Brain microvascular endothelial cell (primary cell): Measurements from ENCODE around the gene FARP1.

Source experiments
- DNase-seq: peaks from one replicate; pipeline ENCODE4 v3.0.0-alpha.2; 2020
- H3K27ac ChIP-seq: fragments of 250-450 bp; sonication (Bioruptor Pico); 2 replicates; pipeline ENCODE4 v1.5.1; 2020; ENCODE audit warnings: mild to moderate bottlenecking, moderate library complexity
- H3K27me3 ChIP-seq: fragments of 250-450 bp; sonication (Bioruptor Pico); replicated peaks from 2 replicates; pipeline ENCODE4 v1.5.1; 2020; ENCODE audit warnings: mild to moderate bottlenecking
- H3K36me3 ChIP-seq: fragments of 250-450 bp; sonication (Bioruptor Pico); replicated peaks from 2 replicates; pipeline ENCODE4 v1.5.1; 2020; ENCODE audit warnings: mild to moderate bottlenecking
- H3K4me3 ChIP-seq: 2 replicates; pipeline ENCODE4 v1.5.1; 2011; ENCODE audit warnings: low read depth, mild to moderate bottlenecking, control low read depth, low read length, moderate library complexity
- in situ Hi-C: cut with HindIII; loops from 2 replicates; pipeline ENCODE4 v1.10.0; 2017; ENCODE audit warnings: low sequenced_read_pairs, low pct_ligation_motif_present
- TF ChIP-seq, protein P1 (sequence below): IDR thresholded peaks from 2 replicates; pipeline ENCODE4 v1.5.1; 2011; ENCODE audit warnings: low read depth, mild to moderate bottlenecking, moderate library complexity, low read length, control low read depth, inconsistent platforms; ENCODE audit errors: missing control alignments

FARP1 gene

GRCh38 chr13:98405690-98406344, 262.9 kb downstream of the FARP1 start:
- Histone ChIP-seq H3K4me3 (no peak overlapping the region), H3K27ac (no peak overlapping the region)
- in situ Hi-C loops: loop anchor here (25.0 kb wide), 2 partner anchors 269 to 519 kb away; partner anchors contain the start of gene FARP1

GRCh38 chr13:98406427-98406826, 263.5 kb downstream of the FARP1 start:
- Histone ChIP-seq H3K4me3 (no peak overlapping the region), H3K27me3 (no peaks in the 10 kb centered on the region), H3K27ac (no peak overlapping the region), H3K36me3 (peaks cover 12% of the 10 kb centered on the region)
- TF ChIP-seq, protein P1, sequence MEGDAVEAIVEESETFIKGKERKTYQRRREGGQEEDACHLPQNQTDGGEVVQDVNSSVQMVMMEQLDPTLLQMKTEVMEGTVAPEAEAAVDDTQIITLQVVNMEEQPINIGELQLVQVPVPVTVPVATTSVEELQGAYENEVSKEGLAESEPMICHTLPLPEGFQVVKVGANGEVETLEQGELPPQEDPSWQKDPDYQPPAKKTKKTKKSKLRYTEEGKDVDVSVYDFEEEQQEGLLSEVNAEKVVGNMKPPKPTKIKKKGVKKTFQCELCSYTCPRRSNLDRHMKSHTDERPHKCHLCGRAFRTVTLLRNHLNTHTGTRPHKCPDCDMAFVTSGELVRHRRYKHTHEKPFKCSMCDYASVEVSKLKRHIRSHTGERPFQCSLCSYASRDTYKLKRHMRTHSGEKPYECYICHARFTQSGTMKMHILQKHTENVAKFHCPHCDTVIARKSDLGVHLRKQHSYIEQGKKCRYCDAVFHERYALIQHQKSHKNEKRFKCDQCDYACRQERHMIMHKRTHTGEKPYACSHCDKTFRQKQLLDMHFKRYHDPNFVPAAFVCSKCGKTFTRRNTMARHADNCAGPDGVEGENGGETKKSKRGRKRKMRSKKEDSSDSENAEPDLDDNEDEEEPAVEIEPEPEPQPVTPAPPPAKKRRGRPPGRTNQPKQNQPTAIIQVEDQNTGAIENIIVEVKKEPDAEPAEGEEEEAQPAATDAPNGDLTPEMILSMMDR: no peak
- DNase-seq: no peak
- in situ Hi-C loops: loop anchor here (25.0 kb wide), 2 partner anchors 269 to 519 kb away; partner anchors contain the start of gene FARP1

More at GRCh38 chr13:98405690-98406344, 262.9 kb downstream of the FARP1 start:
- no peaks in the 10 kb centered on the region for H3K27me3 ChIP-seq
- no peak for DNase-seq
- TF ChIP-seq, protein P1: no peak
- peaks cover 12% of the 10 kb centered on the region for H3K36me3 ChIP-seq

- DNase-seq: no peak
- Histone ChIP-seq H3K36me3 (peaks cover 15% of the 10 kb centered on the region), H3K27me3 (no peaks in the 10 kb centered on the region), H3K4me3 (no peak overlapping the region), H3K27ac (no peak overlapping the region)
- in situ Hi-C loops: loop anchor here (25.0 kb wide), 2 partner anchors 270 to 520 kb away; partner anchors contain the start of gene FARP1
- TF ChIP-seq, protein P1: no peak
These were observed 264.1 kb downstream of the FARP1 start for GRCh38 chr13:98406971-98407370.

DNA sequence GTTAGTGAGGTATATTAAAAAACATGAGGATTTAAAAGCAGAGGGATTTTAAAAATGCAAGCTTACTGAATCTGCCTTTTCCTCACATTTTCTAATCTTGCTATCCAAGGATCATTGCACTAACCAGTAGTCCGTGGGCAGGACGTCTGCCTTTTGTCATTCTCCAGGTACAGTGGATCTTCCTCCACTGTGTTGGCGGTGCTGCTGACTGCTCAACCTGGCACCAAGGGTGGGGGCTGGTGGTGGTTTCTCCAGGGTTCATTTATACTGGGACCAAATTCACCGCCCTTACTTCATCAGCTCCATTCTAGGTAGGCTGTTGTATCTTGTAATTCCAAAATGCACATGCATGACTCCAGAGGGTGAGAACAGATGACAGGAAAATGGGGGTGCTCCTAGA, 264.7 kb downstream of the FARP1 start:
- in situ Hi-C loops: loop anchor here (25.0 kb wide), 2 partner anchors 270 to 520 kb away; partner anchors contain the start of gene FARP1
- TF ChIP-seq, protein P1: no peak
- DNase-seq: no peak
- Histone ChIP-seq H3K27ac (no peak overlapping the region), H3K27me3 (no peaks in the 10 kb centered on the region), H3K4me3 (no peak overlapping the region), H3K36me3 (peaks cover 19% of the 10 kb centered on the region)

- Histone ChIP-seq H3K36me3 (peaks cover 19% of the 10 kb centered on the region), H3K27me3 (no peaks in the 10 kb centered on the region), H3K4me3 (no peak overlapping the region), H3K27ac (no peak overlapping the region)
- in situ Hi-C loops: loop anchor here (25.0 kb wide), 2 partner anchors 272 to 522 kb away; partner anchors contain the start of gene FARP1
- DNase-seq: no peak
- TF ChIP-seq, protein P1: no peak
These were observed 266.4 kb downstream of the FARP1 start for GRCh38 chr13:98409281-98409680.
